H1 (cell line): ENCODE results near the gene HMCN1. TPM values are rescaled to one million over a fixed set of nuclear protein-coding genes. Genes with fewer than 3 reads are reported as not detected.

Experiments
- CTCF ChIA-PET: fragments of 300-600 bp; sonication (Branson Sonifier 250); formaldehyde crosslinking; loops from one replicate; lab custom pipeline; 2021; ENCODE audit not compliant: partially characterized antibody; lab: Charles Lee
- POLR2A ChIA-PET: fragments of 300-600 bp; sonication (Branson Sonifier 250); formaldehyde crosslinking; loops from one replicate; lab custom pipeline; 2021; ENCODE audit warnings: inconsistent platforms; ENCODE audit not compliant: partially characterized antibody; lab: Charles Lee
- DNase-seq, 2 experiments: peaks; one replicate each; pipeline versions ENCODE4 v3.0.0 to v3.0.0-alpha.2; 2010 to 2022; ENCODE audit warnings: low spot score in 2 of 2, low read depth in 1 of 2, mixed read lengths in 1 of 2
- FAIRE-seq: peaks from 2 replicates; lab custom pipeline; 2011; peaks lifted over from hg19 to GRCh38; lab: Jason Lieb, UNC
- H2AFZ ChIP-seq: 2 replicates; pipeline ENCODE4 v1.8.1; 2012; ENCODE audit warnings: low read length, inconsistent platforms
- H2AK5ac ChIP-seq: 2 replicates; pipeline ENCODE4 v1.6.1; 2013; ENCODE audit warnings: low read depth, low read length
- H2BK120ac ChIP-seq: replicated peaks from 2 replicates; pipeline ENCODE3; 2013; ENCODE audit warnings: low read depth, low read length, inconsistent platforms
- H2BK12ac ChIP-seq: 2 replicates; pipeline ENCODE4 v1.6.1; 2013; ENCODE audit warnings: low read depth, low read length
- H2BK15ac ChIP-seq: 2 replicates; pipeline ENCODE4 v1.6.1; 2013; ENCODE audit warnings: low read length
- H2BK20ac ChIP-seq: 2 replicates; pipeline ENCODE4 v1.6.1; 2013; ENCODE audit warnings: low read length
- H2BK5ac ChIP-seq: 2 replicates; pipeline ENCODE4 v1.6.1; 2013; ENCODE audit warnings: low read depth, low read length
- H3K14ac ChIP-seq: 2 replicates; pipeline ENCODE4 v1.6.1; 2013; ENCODE audit warnings: inconsistent platforms; ENCODE audit not compliant: insufficient read length
- H3K18ac ChIP-seq: 2 replicates; pipeline ENCODE4 v1.6.1; 2013; ENCODE audit warnings: low read length; ENCODE audit errors: extremely low read depth
- H3K23ac ChIP-seq: 2 replicates; pipeline ENCODE4 v1.6.1; 2013; ENCODE audit warnings: inconsistent platforms; ENCODE audit not compliant: insufficient read length
- H3K23me2 ChIP-seq: 2 replicates; pipeline ENCODE4 v1.6.1; 2013; ENCODE audit warnings: low read depth, low read length
- H3K27ac ChIP-seq: 2 replicates; pipeline ENCODE4 v1.6.1; 2011; ENCODE audit warnings: low read depth, low read length, inconsistent platforms
- H3K27me3 ChIP-seq, 4 experiments: replicated peaks in 1 of 4; 1 replicate in 1 of 4; 2 replicates in 3 of 4; pipeline versions ENCODE4 v1.6.1 to v1.8.1; 2011 to 2013; ENCODE audit warnings: low read length in 3 of 4, mild to moderate bottlenecking in 3 of 4, inconsistent platforms in 2 of 4, mixed read lengths in 2 of 4, moderate library complexity in 1 of 4; ENCODE audit not compliant: control insufficient read depth in 3 of 4, insufficient read depth in 3 of 4; ENCODE audit errors: extremely low read depth in 1 of 4
- H3K36me3 ChIP-seq, 4 experiments: 2 replicates each; pipeline versions ENCODE4 v1.6.1 to v1.8.1; 2011 to 2013; ENCODE audit warnings: mild to moderate bottlenecking in 4 of 4, low read length in 3 of 4, moderate library complexity in 2 of 4, control low read depth in 1 of 4, inconsistent platforms in 1 of 4; ENCODE audit not compliant: insufficient read depth in 4 of 4, control insufficient read depth in 2 of 4
- H3K4ac ChIP-seq: replicated peaks from 2 replicates; pipeline ENCODE3; 2013; ENCODE audit warnings: low read length, low read depth, mixed read lengths, inconsistent platforms; ENCODE audit not compliant: insufficient read length
- H3K4me1 ChIP-seq, 4 experiments: replicated peaks in 1 of 4; 1 replicate in 1 of 4; 2 replicates in 3 of 4; pipeline versions ENCODE4 v1.6.1 to v1.8.1; 2011 to 2013; ENCODE audit warnings: low read length in 3 of 4, inconsistent platforms in 2 of 4, mixed read lengths in 1 of 4; ENCODE audit not compliant: insufficient read depth in 4 of 4, control insufficient read depth in 3 of 4
- H3K4me2 ChIP-seq, 2 experiments: 2 replicates each; pipeline versions ENCODE4 v1.6.1 to v1.8.1; 2011 to 2013; ENCODE audit warnings: low read depth in 2 of 2, low read length in 2 of 2, control low read depth in 1 of 2, inconsistent platforms in 1 of 2, mild to moderate bottlenecking in 1 of 2; ENCODE audit not compliant: insufficient read depth in 1 of 2
- H3K4me3 ChIP-seq, 4 experiments: fragments of 200-600, 300-600 bp in 1 of 4; sonication (generic), shearing (Covaris generic), sonication (Bioruptor Twin) in 1 of 4; 2 replicates each; pipeline versions ENCODE4 v1.5.1 to v1.8.1; 2011 to 2016; ENCODE audit warnings: low read length in 4 of 4, low read depth in 3 of 4, control low read depth in 2 of 4, inconsistent platforms in 2 of 4, mild to moderate bottlenecking in 2 of 4, mixed read lengths in 1 of 4, moderate library complexity in 1 of 4; ENCODE audit not compliant: insufficient read depth in 2 of 4; ENCODE audit errors: extremely low read depth in 1 of 4
- H3K56ac ChIP-seq: replicated peaks from 2 replicates; pipeline ENCODE3; 2013; ENCODE audit warnings: low read depth, mild to moderate bottlenecking, mixed read lengths, low read length, inconsistent platforms; ENCODE audit not compliant: insufficient read length
- H3K79me1 ChIP-seq: 2 replicates; pipeline ENCODE4 v1.6.1; 2013; ENCODE audit warnings: low read depth, low read length, control low read depth
- H3K79me2 ChIP-seq, 2 experiments: 2 replicates each; pipeline versions ENCODE4 v1.6.1 to v1.8.1; 2012 to 2013; ENCODE audit warnings: low read length in 2 of 2, mild to moderate bottlenecking in 2 of 2, inconsistent platforms in 1 of 2; ENCODE audit not compliant: insufficient read depth in 2 of 2, control insufficient read depth in 1 of 2
- H3K9ac ChIP-seq, 4 experiments: replicated peaks in 1 of 4; 1 replicate in 1 of 4; 2 replicates in 3 of 4; pipeline versions ENCODE4 v1.6.1 to v1.8.1; 2011 to 2013; ENCODE audit warnings: low read depth in 3 of 4, low read length in 3 of 4, control low read depth in 2 of 4, mild to moderate bottlenecking in 2 of 4, moderate library complexity in 2 of 4, inconsistent platforms in 1 of 4; ENCODE audit errors: extremely low read depth in 1 of 4
- H3K9me3 ChIP-seq, 2 experiments: 2 replicates each; pipeline versions ENCODE4 v1.6.1 to v1.8.1; 2012 to 2013; ENCODE audit warnings: mild to moderate bottlenecking in 2 of 2, moderate library complexity in 2 of 2, control low read depth in 1 of 2, inconsistent platforms in 1 of 2, low read depth in 1 of 2, low read length in 1 of 2, mixed read lengths in 1 of 2; ENCODE audit not compliant: insufficient read depth in 2 of 2
- H4K20me1 ChIP-seq, 2 experiments: replicated peaks in 1 of 2; 2 replicates each; pipeline versions ENCODE3 to v1.8.1; 2011 to 2013; ENCODE audit warnings: inconsistent platforms in 2 of 2, low read length in 2 of 2, mild to moderate bottlenecking in 1 of 2; ENCODE audit not compliant: insufficient read depth in 2 of 2, control insufficient read depth in 1 of 2
- H4K5ac ChIP-seq: 2 replicates; pipeline ENCODE4 v1.6.1; 2013; ENCODE audit warnings: low read length, low read depth, mixed read lengths, inconsistent platforms; ENCODE audit not compliant: insufficient read length
- H4K8ac ChIP-seq: 2 replicates; pipeline ENCODE4 v1.8.0; 2013; ENCODE audit warnings: mild to moderate bottlenecking, moderate library complexity, low read length, inconsistent platforms; ENCODE audit not compliant: insufficient read depth; ENCODE audit errors: extremely low read depth
- H4K91ac ChIP-seq: replicated peaks from 2 replicates; pipeline ENCODE3; 2013; ENCODE audit warnings: low read length, mixed read lengths, inconsistent platforms; ENCODE audit not compliant: insufficient read length
- CHD1 ChIP-seq: IDR thresholded peaks from 2 replicates; pipeline ENCODE4 v1.6.1; 2012; ENCODE audit warnings: low read depth, low read length, improper control_type of control experiment
- HDAC2 ChIP-seq, 2 experiments: fragments of 300-600 bp in 1 of 2; sonication (generic) in 1 of 2; IDR thresholded peaks; 2 replicates each; pipeline ENCODE4 v1.6.1; 2011 to 2012; ENCODE audit warnings: low read depth in 2 of 2, low read length in 2 of 2, mild to moderate bottlenecking in 2 of 2, moderate library complexity in 2 of 2, borderline replicate concordance in 1 of 2, inconsistent platforms in 1 of 2
- JUN ChIP-seq: IDR thresholded peaks from 2 replicates; pipeline ENCODE4 v1.6.1; 2011; ENCODE audit warnings: low read depth, mild to moderate bottlenecking, improper control_type of control experiment, low read length
- JUND ChIP-seq: IDR thresholded peaks from 2 replicates; pipeline ENCODE4 v1.6.1; 2011; ENCODE audit warnings: mild to moderate bottlenecking, improper control_type of control experiment, low read length
- KDM4A ChIP-seq: IDR thresholded peaks from one replicate; pipeline ENCODE4 v1.7.1; 2012; ENCODE audit warnings: low read depth, mild to moderate bottlenecking, moderate library complexity, low read length, inconsistent platforms; ENCODE audit not compliant: severe bottlenecking
- NANOG ChIP-seq: IDR thresholded peaks from 2 replicates; pipeline ENCODE4 v1.6.1; 2011; ENCODE audit warnings: low read length, low read depth, mild to moderate bottlenecking, inconsistent platforms; ENCODE audit not compliant: insufficient read depth, poor library complexity, severe bottlenecking
- NRF1 ChIP-seq: IDR thresholded peaks from 2 replicates; pipeline ENCODE4 v1.6.1; 2011; ENCODE audit warnings: mild to moderate bottlenecking, low read depth, low read length, improper control_type of control experiment
- POLR2A ChIP-seq, 2 experiments: IDR thresholded peaks; 1 replicate in 1 of 2; 2 replicates in 1 of 2; pipeline ENCODE4 v1.6.1; 2011; ENCODE audit warnings: low read depth in 2 of 2, low read length in 2 of 2, mild to moderate bottlenecking in 2 of 2; ENCODE audit errors: control extremely low read depth in 1 of 2
- POLR2AphosphoS5 ChIP-seq: IDR thresholded peaks from 2 replicates; pipeline ENCODE4 v1.6.1; 2011; ENCODE audit warnings: low read depth, low read length
- POU5F1 ChIP-seq: IDR thresholded peaks from 2 replicates; pipeline ENCODE4 v1.6.1; 2011; ENCODE audit warnings: low read depth, mild to moderate bottlenecking, low read length, moderate library complexity
- RFX5 ChIP-seq: IDR thresholded peaks from 2 replicates; pipeline ENCODE4 v1.6.1; 2011; ENCODE audit warnings: low read depth, low read length, improper control_type of control experiment, borderline replicate concordance
- SAP30 ChIP-seq: fragments of 300-600 bp; sonication (generic); IDR thresholded peaks from 2 replicates; pipeline ENCODE4 v1.7.1; 2012; ENCODE audit warnings: low read length, moderate library complexity, mild to moderate bottlenecking, inconsistent platforms; ENCODE audit not compliant: insufficient read depth, insufficient replicate concordance
- USF2 ChIP-seq: IDR thresholded peaks from 2 replicates; pipeline ENCODE4 v1.6.1; 2011; ENCODE audit warnings: low read length, improper control_type of control experiment
- WGBS, 2 experiments: shearing (Covaris generic) in 1 of 2; methylation state at CpG; one replicate each; pipeline versions ENCODE4 v1.1.6 to v1.1.7; 2013 to 2015; ENCODE audit warnings: low lambda C conversion rate in 2 of 2, mixed read lengths in 2 of 2, inconsistent platforms in 1 of 2, low coverage in 1 of 2, missing lambda C conversion rate in 1 of 2; ENCODE audit not compliant: insufficient replicate concordance in 2 of 2, insufficient coverage in 1 of 2, insufficient read length in 1 of 2; ENCODE audit errors: extremely low coverage in 1 of 2, missing lambda C conversion rate in 1 of 2; 5-methylcytosine and 5-hydroxymethylcytosine counted together
- polyA plus RNA-seq, 7 experiments: library from polyadenylated mRNA; depleted of rRNA in 3 of 7; stranded (reverse) in 5 of 7; unstranded in 2 of 7; fragments of >200 nt in 5 of 7; fragments of 200-250 nt in 2 of 7; gene quantifications; 1 replicate in 5 of 7; 2 replicates in 1 of 7; 4 replicates in 1 of 7; pipeline versions ENCODE4 v1.2.1 to v1.2.3, GENCODE V29; 2011 to 2013; ENCODE audit warnings: missing spikeins in 2 of 7, mixed read lengths in 2 of 7
- total RNA-seq: library from RNA; stranded (reverse); fragmentation: NEBNext Ultra II Directional; extraction: Animal tissue kit (Norgen Biotek cat#: 25700); gene quantifications from 2 replicates; pipeline ENCODE4 v1.2.1, GENCODE V29; 2021

Gene HMCN1
- total and polyA plus RNA-seq, 2 of the 8 experiments (the other 6 are each of a cell fraction or from before 2014, with no cell fraction given) = 13.8 to 14.6 TPM

- no peak overlapping the region for H4K8ac ChIP-seq
- ChIA-PET POLR2A (no interaction called here), CTCF (interaction anchor here (0.9 to 3.3 kb wide), 2 partner anchors 15 to 22 kb away, joined by 4 to 10 read pairs; no protein-coding TSS in a partner anchor)
- no peak overlapping the region for H3K56ac ChIP-seq
- DNase-seq (no peak), FAIRE-seq (no peak)
- 94% methylated on average over 3 of the region's 3 CpGs; no CpG with 5 or more reads in 1 of the 2 experiments for WGBS, 2 experiments
- H3K4me1 ChIP-seq = peaks cover 0 to 7% (median 3%) of the 10 kb centered on the region in 4 experiments; a peak in 4 of 7 replicates
- H3K79me1 ChIP-seq = no peaks in the 10 kb centered on the region
- H2AK5ac ChIP-seq = no peak overlapping the region
- no peak overlapping the region for H3K23ac ChIP-seq
- no peak overlapping the region for H2AFZ ChIP-seq
- H2BK20ac ChIP-seq = no peak overlapping the region
- H3K79me2 ChIP-seq = no peaks in the 10 kb centered on the region
- no peak overlapping the region for H3K14ac ChIP-seq
- H3K27me3 ChIP-seq = peaks cover 0 to 7% (median 3%) of the 10 kb centered on the region in 4 experiments; a peak in 3 of 7 replicates
- H2BK5ac ChIP-seq = no peak overlapping the region
- peaks cover 9 to 19% of the 10 kb centered on the region in 2 experiments for H3K9me3 ChIP-seq
- H3K27ac ChIP-seq = no peak overlapping the region
- no peak overlapping the region for H3K4me3 ChIP-seq
- no peak overlapping the region for H2BK15ac ChIP-seq
- H3K36me3 ChIP-seq = no peaks in the 10 kb centered on the region
- H3K23me2 ChIP-seq = peaks cover 2% of the 10 kb centered on the region; the same call in 1 of the 2 replicates
- no peak overlapping the region for H4K5ac ChIP-seq
- H3K9ac ChIP-seq = no peak overlapping the region
- H4K91ac ChIP-seq = no peak overlapping the region
- H2BK12ac ChIP-seq = no peak overlapping the region
- no peak overlapping the region for H3K4ac ChIP-seq
- H3K18ac ChIP-seq = no peak overlapping the region
- no peaks in the 10 kb centered on the region for H4K20me1 ChIP-seq
- H3K4me2 ChIP-seq = no peak overlapping the region
- no peak overlapping the region for H2BK120ac ChIP-seq
- TF ChIP-seq POU5F1 = no peak
- no peak for TF ChIP-seq NANOG
- no peak for TF ChIP-seq NRF1
- TF ChIP-seq JUN = no peak
- TF ChIP-seq USF2 = no peak
- TF ChIP-seq KDM4A = no peak
- TF ChIP-seq POLR2A (IDR thresholded peaks at IDR 0.05; ENCODE audit: control extremely low read depth in 1 of 2, low read depth in 2 of 2, low read length in 2 of 2) = no peak
- TF ChIP-seq SAP30 = no peak
- no peak for TF ChIP-seq JUND
- TF ChIP-seq HDAC2 (IDR thresholded peaks at IDR 0.05; ENCODE audit: borderline replicate concordance in 1 of 2, low read depth in 2 of 2, low read length in 2 of 2) = no peak
- TF ChIP-seq CHD1 = no peak
- no peak for TF ChIP-seq POLR2AphosphoS5
- TF ChIP-seq RFX5 = no peak
These were observed 30.0 kb upstream of the HMCN1 start for GRCh38 chr1:185704181-185704580.
